KMS-11 (cell line): Measurements from ENCODE around the gene ADGRB3.

ENCODE experiments used
- H2AFZ ChIP-seq: fragments of 200-600 bp; sonication (generic); 2 replicates; pipeline ENCODE4 v1.6.1; 2016; ENCODE audit warnings: antibody characterized with exemption, mixed run types, low read depth
- H3K27ac ChIP-seq: fragments of 200-600 bp; sonication (generic); 2 replicates; pipeline ENCODE4 v1.6.1; 2016; ENCODE audit warnings: mild to moderate bottlenecking, mixed run types
- H3K27me3 ChIP-seq: fragments of 200-600 bp; sonication (generic); 2 replicates; pipeline ENCODE4 v1.6.1; 2017; ENCODE audit warnings: mild to moderate bottlenecking, low read depth, mixed run types, moderate library complexity; ENCODE audit not compliant: insufficient read depth
- H3K36me3 ChIP-seq: fragments of 200-600 bp; sonication (generic); 2 replicates; pipeline ENCODE4 v1.6.1; 2017; ENCODE audit warnings: mild to moderate bottlenecking, mixed run types; ENCODE audit not compliant: insufficient read depth
- H3K4me1 ChIP-seq: fragments of 200-600 bp; sonication (generic); 2 replicates; pipeline ENCODE4 v1.6.1; 2016; ENCODE audit warnings: mild to moderate bottlenecking, low read depth, mixed run types; ENCODE audit not compliant: poor library complexity, severe bottlenecking
- H3K4me2 ChIP-seq: fragments of 200-600 bp; sonication (generic); 2 replicates; pipeline ENCODE4 v1.7.0; 2016; ENCODE audit warnings: mild to moderate bottlenecking, mixed run types
- H3K4me3 ChIP-seq: fragments of 200-600 bp; sonication (generic); IDR thresholded peaks from 2 replicates; pipeline ENCODE4 v1.6.1; 2017; ENCODE audit warnings: low read depth, low read length, mixed read lengths; ENCODE audit not compliant: insufficient read depth
- H3K79me2 ChIP-seq: fragments of 200-600 bp; sonication (generic); 2 replicates; pipeline ENCODE4 v1.6.1; 2016; ENCODE audit warnings: low read depth, mixed run types; ENCODE audit not compliant: insufficient read depth
- H3K9ac ChIP-seq: fragments of 200-600 bp; sonication (generic); 2 replicates; pipeline ENCODE4 v1.6.1; 2016; ENCODE audit warnings: mild to moderate bottlenecking, mixed run types
- H4K20me1 ChIP-seq: fragments of 200-600 bp; sonication (generic); 2 replicates; pipeline ENCODE4 v1.6.1; 2016; ENCODE audit warnings: mild to moderate bottlenecking, mixed run types; ENCODE audit not compliant: insufficient read depth
- TF ChIP-seq, protein P1 (sequence below): fragments of 200-600 bp; sonication (generic); conservative IDR thresholded peaks from 2 replicates; pipeline ENCODE4 v1.6.1; 2017; ENCODE audit warnings: low read depth, mild to moderate bottlenecking, antibody characterized with exemption, low read length, moderate library complexity, mixed read lengths

The ADGRB3 gene

DNA sequence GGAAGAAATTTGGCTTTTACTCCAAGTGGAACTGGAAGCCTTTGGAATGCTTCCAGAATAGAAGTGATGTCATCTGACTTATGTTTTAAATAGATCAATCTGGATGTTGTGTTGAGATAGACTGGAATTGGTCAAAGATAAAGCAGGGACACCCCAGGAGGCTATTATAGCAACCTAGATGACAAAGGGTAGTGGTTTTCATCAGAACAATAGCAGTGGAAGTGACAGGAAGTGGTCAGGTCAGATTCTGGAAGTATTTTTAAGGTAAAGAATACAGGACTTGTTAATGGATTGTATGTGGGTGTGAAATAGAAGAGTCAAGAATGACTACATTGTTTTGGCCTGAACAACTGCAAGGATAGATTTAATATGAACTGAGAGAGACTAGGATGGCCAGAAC, 191.4 kb downstream of the ADGRB3 start:
- Histone ChIP-seq H3K27me3 (no peaks in the 10 kb centered on the region), H3K4me2 (no peak overlapping the region), H3K79me2 (no peaks in the 10 kb centered on the region)

DNA sequence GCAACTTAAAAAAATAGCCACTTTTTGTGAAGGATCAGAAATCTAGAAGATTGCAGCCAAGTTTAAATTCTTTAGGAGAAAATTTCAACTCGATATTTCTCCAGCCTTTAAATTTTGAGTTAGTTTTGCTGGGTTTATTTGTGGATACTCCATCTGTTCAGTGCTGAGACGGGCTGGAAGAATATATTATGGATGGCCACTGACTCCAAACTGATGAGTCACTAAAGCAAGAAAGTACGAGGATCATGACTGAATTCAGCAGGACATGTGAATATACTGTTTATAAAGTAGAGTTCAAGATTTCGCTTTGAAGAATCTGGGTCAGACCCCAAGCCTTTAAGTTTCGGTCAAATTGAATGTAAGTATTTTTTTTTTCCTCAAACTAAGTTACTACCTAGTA, 199.5 kb downstream of the ADGRB3 start:
- TF ChIP-seq, protein P1, sequence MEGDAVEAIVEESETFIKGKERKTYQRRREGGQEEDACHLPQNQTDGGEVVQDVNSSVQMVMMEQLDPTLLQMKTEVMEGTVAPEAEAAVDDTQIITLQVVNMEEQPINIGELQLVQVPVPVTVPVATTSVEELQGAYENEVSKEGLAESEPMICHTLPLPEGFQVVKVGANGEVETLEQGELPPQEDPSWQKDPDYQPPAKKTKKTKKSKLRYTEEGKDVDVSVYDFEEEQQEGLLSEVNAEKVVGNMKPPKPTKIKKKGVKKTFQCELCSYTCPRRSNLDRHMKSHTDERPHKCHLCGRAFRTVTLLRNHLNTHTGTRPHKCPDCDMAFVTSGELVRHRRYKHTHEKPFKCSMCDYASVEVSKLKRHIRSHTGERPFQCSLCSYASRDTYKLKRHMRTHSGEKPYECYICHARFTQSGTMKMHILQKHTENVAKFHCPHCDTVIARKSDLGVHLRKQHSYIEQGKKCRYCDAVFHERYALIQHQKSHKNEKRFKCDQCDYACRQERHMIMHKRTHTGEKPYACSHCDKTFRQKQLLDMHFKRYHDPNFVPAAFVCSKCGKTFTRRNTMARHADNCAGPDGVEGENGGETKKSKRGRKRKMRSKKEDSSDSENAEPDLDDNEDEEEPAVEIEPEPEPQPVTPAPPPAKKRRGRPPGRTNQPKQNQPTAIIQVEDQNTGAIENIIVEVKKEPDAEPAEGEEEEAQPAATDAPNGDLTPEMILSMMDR, result no peak
- H3K4me2 ChIP-seq, result no peak overlapping the region

More for the DNA sequence above, 191.4 kb downstream of the ADGRB3 start:
- Histone ChIP-seq H3K27ac (no peak overlapping the region), H3K4me1 (no peaks in the 10 kb centered on the region), H3K36me3 (no peaks in the 10 kb centered on the region), H3K9ac (no peak overlapping the region), H2AFZ (no peak overlapping the region), H4K20me1 (no peaks in the 10 kb centered on the region), H3K4me3 (no peak overlapping the region)
- TF ChIP-seq, protein P1, result no peak

DNA sequence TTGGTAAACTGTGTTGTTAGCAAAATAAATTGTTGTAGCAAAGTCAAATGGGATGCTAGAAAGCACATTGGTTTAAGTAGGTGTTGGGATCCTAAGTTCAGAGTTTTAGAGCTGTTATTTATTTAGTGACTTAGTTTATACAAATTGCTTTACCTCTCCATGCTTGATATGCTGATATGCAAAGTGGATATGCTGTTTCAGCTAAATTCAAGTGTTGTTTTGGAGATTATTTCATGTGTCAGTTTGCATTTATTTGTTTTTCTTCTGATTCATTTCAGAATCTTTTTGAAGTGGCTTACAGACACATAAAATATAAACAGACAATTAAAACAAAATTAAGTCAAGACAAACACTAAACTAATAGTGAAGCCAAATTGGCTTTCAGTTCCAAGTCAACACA, 203.5 kb downstream of the ADGRB3 start:
- H3K27ac ChIP-seq, result no peak overlapping the region
- TF ChIP-seq, protein P1, result no peak

More for the DNA sequence above, 199.5 kb downstream of the ADGRB3 start:
- H3K4me3 ChIP-seq, result no peak overlapping the region
- H3K27ac ChIP-seq, result no peak overlapping the region
- no peak overlapping the region for H2AFZ ChIP-seq
- H3K27me3 ChIP-seq, result no peaks in the 10 kb centered on the region
- no peaks in the 10 kb centered on the region for H3K4me1 ChIP-seq
- no peaks in the 10 kb centered on the region for H4K20me1 ChIP-seq
- no peaks in the 10 kb centered on the region for H3K36me3 ChIP-seq
- H3K79me2 ChIP-seq, result no peaks in the 10 kb centered on the region
- no peak overlapping the region for H3K9ac ChIP-seq

DNA sequence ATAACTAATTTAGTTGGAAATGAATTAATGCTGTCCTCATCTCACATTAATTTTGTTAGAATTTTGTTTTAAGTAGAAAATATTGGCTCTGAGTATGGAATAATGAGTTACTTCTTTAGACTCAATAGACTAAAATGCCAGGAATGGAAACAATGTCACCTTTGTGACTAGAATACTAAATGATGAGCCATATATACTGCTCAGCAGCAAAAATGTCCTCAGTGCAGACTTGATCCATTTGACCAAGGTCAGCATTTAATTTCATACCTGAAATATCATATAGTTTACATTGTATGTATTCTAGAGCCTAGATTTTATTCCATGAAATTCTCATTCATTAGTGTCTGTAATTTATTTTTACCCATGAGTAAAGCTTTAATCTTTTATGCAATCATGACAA, 217.7 kb downstream of the ADGRB3 start:
- no peak overlapping the region for H3K9ac ChIP-seq
- no peaks in the 10 kb centered on the region for H3K36me3 ChIP-seq
- no peak overlapping the region for H3K4me3 ChIP-seq
- H3K79me2 ChIP-seq, result no peaks in the 10 kb centered on the region
- no peak overlapping the region for H3K4me2 ChIP-seq
- no peak overlapping the region for H3K27ac ChIP-seq
- no peaks in the 10 kb centered on the region for H3K4me1 ChIP-seq
- H4K20me1 ChIP-seq, result no peaks in the 10 kb centered on the region
- no peak overlapping the region for H2AFZ ChIP-seq
- H3K27me3 ChIP-seq, result no peaks in the 10 kb centered on the region
- TF ChIP-seq, protein P1, result no peak

More for the DNA sequence above, 203.5 kb downstream of the ADGRB3 start:
- no peaks in the 10 kb centered on the region for H3K27me3 ChIP-seq
- H2AFZ ChIP-seq, result no peak overlapping the region
- no peak overlapping the region for H3K4me2 ChIP-seq
- H3K36me3 ChIP-seq, result no peaks in the 10 kb centered on the region
- no peaks in the 10 kb centered on the region for H3K4me1 ChIP-seq
- H3K79me2 ChIP-seq, result no peaks in the 10 kb centered on the region
- no peaks in the 10 kb centered on the region for H4K20me1 ChIP-seq
- no peak overlapping the region for H3K9ac ChIP-seq
- H3K4me3 ChIP-seq, result no peak overlapping the region
